GM12878 (cell line): ENCODE measurements around the gene SETD2. TPM values are rescaled to one million over a fixed set of nuclear protein-coding genes. Genes with fewer than 3 reads are reported as not detected.

Experiments
- CHD2 ChIP-seq: IDR thresholded peaks from 2 replicates; pipeline ENCODE4 v1.6.1; 2011; ENCODE audit warnings: low read depth, low read length, improper control_type of control experiment, borderline replicate concordance
- CREB1 ChIP-seq: IDR thresholded peaks from 2 replicates; pipeline ENCODE4 v1.6.1; 2012; ENCODE audit warnings: low read depth, mild to moderate bottlenecking, inconsistent platforms
- DPF2 ChIP-seq: fragments of 450-650 bp; IDR thresholded peaks from 2 replicates; pipeline ENCODE4 v1.6.1; 2017; ENCODE audit warnings: mild to moderate bottlenecking
- NR2C1 ChIP-seq: fragments of 450-650 bp; IDR thresholded peaks from 2 replicates; pipeline ENCODE4 v1.6.1; 2017; ENCODE audit warnings: antibody characterized with exemption, mild to moderate bottlenecking, moderate library complexity
- POU2F2 ChIP-seq: IDR thresholded peaks from 3 replicates; pipeline ENCODE4 v1.6.1; 2011; ENCODE audit warnings: low read depth, mild to moderate bottlenecking, low read length, borderline replicate concordance
- RAD21 ChIP-seq: IDR thresholded peaks from 2 replicates; pipeline ENCODE4 v1.6.1; 2011; ENCODE audit warnings: mild to moderate bottlenecking, low read depth, low read length, moderate library complexity; ENCODE audit not compliant: insufficient read depth
- RELA ChIP-seq: fragments of 450-650 bp; IDR thresholded peaks from 2 replicates; pipeline ENCODE4 v1.8.0; 2014; ENCODE audit warnings: borderline replicate concordance; ENCODE audit not compliant: partially characterized antibody
- SMARCA5 ChIP-seq: fragments of 450-650 bp; IDR thresholded peaks from 2 replicates; pipeline ENCODE4 v1.6.1; 2017; ENCODE audit warnings: mild to moderate bottlenecking
- TAF1 ChIP-seq: IDR thresholded peaks from 2 replicates; pipeline ENCODE4 v1.6.1; 2011; ENCODE audit warnings: mild to moderate bottlenecking, low read depth, low read length, borderline replicate concordance
- TBL1XR1 ChIP-seq: IDR thresholded peaks from 2 replicates; pipeline ENCODE4 v1.6.1; 2012; ENCODE audit warnings: low read depth, low read length, improper control_type of control experiment
- WRNIP1 ChIP-seq: IDR thresholded peaks from 2 replicates; pipeline ENCODE4 v1.6.1; 2011; ENCODE audit warnings: low read depth, low read length, improper control_type of control experiment, borderline replicate concordance
- YY1 ChIP-seq: IDR thresholded peaks from 2 replicates; pipeline ENCODE4 v1.6.1; 2011; ENCODE audit warnings: low read depth, mild to moderate bottlenecking, low read length
- polyA plus RNA-seq, 11 experiments: library from polyadenylated mRNA; depleted of rRNA in 4 of 11; unstranded in 6 of 11; stranded (reverse) in 5 of 11; fragments of >200 nt; fragmentation: Nextera tagmentation in 4 of 11; fragmentation: Illumina TruSeq in 1 of 11; extraction: Ambion mirVana in 4 of 11; extraction: Trizol in 1 of 11; gene quantifications; 1 replicate in 1 of 11; 2 replicates in 10 of 11; pipeline versions ENCODE4 v1.2.1 to v1.2.3, GENCODE V29; 2011 to 2016; ENCODE audit warnings: inconsistent platforms in 2 of 11, missing spikeins in 2 of 11, low read depth in 1 of 11
- total RNA-seq, 4 experiments: library from RNA; depleted of rRNA in 3 of 4; stranded (reverse); fragments of >200 nt in 3 of 4; fragmentation: Illumina TruSeq in 1 of 4; extraction: Trizol in 1 of 4; gene quantifications; 2 replicates each; pipeline versions ENCODE4 v1.2.1 to v1.2.3, GENCODE V29; 2013 to 2021
- TF ChIP-seq, protein P1 (sequence below): fragments of 450-650 bp; IDR thresholded peaks from 2 replicates; pipeline ENCODE4 v1.6.1; 2018; ENCODE audit warnings: borderline replicate concordance, mild to moderate bottlenecking; ENCODE audit not compliant: partially characterized antibody
- TF ChIP-seq, protein P2 (sequence below), 3 experiments: IDR thresholded peaks in 2 of 3; conservative IDR thresholded peaks in 1 of 3; 2 replicates each; pipeline ENCODE4 v1.5.1; 2011; ENCODE audit warnings: low read depth in 3 of 3, low read length in 3 of 3, mild to moderate bottlenecking in 3 of 3, control low read depth in 2 of 3, moderate library complexity in 2 of 3, inconsistent platforms in 1 of 3, mixed read lengths in 1 of 3; ENCODE audit not compliant: control insufficient read depth in 2 of 3, insufficient read depth in 1 of 3; ENCODE audit errors: extremely low read depth in 1 of 3
- TF ChIP-seq, protein P3 (sequence below): fragments of 450-650 bp; IDR thresholded peaks from 2 replicates; pipeline ENCODE4 v1.6.1; 2017; ENCODE audit warnings: mild to moderate bottlenecking, moderate library complexity
- TF ChIP-seq, protein P4 (sequence below): fragments of 150-350 bp; IDR thresholded peaks from 2 replicates; pipeline ENCODE4 v1.6.1; 2014; ENCODE audit warnings: mild to moderate bottlenecking, low read depth, low read length

The SETD2 gene
- total and polyA plus RNA-seq, 10 of the 15 experiments (the other 5 are each of a cell fraction or from before 2014, with no cell fraction given) = 8.4 to 44.9 (median 24.5) TPM

DNA sequence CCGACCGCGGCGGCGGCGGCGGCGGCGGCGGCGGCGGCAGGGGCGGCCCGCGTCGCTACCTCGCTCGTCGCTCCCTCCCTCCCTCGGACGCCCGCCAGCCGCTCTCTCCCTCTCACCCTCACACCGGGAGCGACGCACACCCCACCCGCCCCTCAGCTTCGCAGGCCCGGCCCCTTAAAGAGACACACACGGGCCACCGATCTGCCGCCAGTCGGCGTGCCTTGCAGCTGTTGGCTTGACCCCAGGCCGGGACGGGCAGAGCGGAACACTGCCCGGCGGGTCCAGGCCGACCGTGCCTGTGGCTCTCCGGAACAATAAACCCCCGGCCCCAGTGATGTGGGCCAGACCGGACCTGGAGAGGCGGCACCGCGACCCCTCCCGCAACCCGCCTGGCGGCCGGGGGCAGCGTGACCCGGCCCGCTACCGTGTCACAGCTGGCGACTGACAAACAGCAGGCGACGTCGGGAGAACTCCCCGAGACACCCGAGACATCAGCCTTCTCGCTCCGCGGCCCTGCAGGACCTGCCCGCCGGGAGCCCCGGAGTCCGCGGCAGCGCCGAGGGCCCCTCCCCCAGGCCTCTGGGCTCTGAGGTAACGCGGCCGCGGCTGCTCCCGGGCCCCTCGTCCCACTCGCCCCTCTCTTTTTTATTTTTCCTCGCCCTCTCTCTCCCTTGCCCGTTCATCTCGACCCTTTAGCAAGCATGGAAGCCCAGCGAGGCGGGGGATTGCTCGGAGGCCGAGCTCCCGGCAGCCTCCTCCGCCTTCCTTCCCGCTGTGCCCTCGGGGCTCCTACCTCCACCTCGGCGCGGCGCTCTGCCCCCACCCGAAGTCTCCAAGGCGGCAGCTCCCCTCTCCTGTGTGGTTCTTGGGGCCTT is at the start of gene SETD2 (continued):
- TF ChIP-seq, protein P1, sequence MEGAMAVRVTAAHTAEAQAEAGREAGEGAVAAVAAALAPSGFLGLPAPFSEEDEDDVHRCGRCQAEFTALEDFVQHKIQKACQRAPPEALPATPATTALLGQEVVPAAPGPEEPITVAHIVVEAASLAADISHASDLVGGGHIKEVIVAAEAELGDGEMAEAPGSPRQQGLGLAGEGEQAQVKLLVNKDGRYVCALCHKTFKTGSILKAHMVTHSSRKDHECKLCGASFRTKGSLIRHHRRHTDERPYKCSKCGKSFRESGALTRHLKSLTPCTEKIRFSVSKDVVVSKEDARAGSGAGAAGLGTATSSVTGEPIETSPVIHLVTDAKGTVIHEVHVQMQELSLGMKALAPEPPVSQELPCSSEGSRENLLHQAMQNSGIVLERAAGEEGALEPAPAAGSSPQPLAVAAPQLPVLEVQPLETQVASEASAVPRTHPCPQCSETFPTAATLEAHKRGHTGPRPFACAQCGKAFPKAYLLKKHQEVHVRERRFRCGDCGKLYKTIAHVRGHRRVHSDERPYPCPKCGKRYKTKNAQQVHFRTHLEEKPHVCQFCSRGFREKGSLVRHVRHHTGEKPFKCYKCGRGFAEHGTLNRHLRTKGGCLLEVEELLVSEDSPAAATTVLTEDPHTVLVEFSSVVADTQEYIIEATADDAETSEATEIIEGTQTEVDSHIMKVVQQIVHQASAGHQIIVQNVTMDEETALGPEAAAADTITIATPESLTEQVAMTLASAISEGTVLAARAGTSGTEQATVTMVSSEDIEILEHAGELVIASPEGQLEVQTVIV = no peak
- TF ChIP-seq TAF1 = peak; percentile 38; the same call in 1 of the 2 replicates
- TF ChIP-seq, protein P2, sequence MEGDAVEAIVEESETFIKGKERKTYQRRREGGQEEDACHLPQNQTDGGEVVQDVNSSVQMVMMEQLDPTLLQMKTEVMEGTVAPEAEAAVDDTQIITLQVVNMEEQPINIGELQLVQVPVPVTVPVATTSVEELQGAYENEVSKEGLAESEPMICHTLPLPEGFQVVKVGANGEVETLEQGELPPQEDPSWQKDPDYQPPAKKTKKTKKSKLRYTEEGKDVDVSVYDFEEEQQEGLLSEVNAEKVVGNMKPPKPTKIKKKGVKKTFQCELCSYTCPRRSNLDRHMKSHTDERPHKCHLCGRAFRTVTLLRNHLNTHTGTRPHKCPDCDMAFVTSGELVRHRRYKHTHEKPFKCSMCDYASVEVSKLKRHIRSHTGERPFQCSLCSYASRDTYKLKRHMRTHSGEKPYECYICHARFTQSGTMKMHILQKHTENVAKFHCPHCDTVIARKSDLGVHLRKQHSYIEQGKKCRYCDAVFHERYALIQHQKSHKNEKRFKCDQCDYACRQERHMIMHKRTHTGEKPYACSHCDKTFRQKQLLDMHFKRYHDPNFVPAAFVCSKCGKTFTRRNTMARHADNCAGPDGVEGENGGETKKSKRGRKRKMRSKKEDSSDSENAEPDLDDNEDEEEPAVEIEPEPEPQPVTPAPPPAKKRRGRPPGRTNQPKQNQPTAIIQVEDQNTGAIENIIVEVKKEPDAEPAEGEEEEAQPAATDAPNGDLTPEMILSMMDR (IDR thresholded peaks at IDR 0.05 in 2 of 3, conservative IDR thresholded peaks at IDR 0.05 in 1 of 3; ENCODE audit: control insufficient read depth in 2 of 3, extremely low read depth in 1 of 3, insufficient read depth in 1 of 3, low read depth in 3 of 3, low read length in 3 of 3) = peak; percentile 54 to 75 (median 59); a peak in 4 of 6 replicates
- peak; percentile 70; the same call in 1 of the 2 replicates for TF ChIP-seq SMARCA5
- TF ChIP-seq TBL1XR1 = 0 out of 2 replicates have a peak, but pooled peaks have one; percentile 51
- TF ChIP-seq RELA = peak; percentile 46
- peak; percentile 42; the same call in 1 of the 2 replicates for TF ChIP-seq CHD2
- TF ChIP-seq, protein P3, sequence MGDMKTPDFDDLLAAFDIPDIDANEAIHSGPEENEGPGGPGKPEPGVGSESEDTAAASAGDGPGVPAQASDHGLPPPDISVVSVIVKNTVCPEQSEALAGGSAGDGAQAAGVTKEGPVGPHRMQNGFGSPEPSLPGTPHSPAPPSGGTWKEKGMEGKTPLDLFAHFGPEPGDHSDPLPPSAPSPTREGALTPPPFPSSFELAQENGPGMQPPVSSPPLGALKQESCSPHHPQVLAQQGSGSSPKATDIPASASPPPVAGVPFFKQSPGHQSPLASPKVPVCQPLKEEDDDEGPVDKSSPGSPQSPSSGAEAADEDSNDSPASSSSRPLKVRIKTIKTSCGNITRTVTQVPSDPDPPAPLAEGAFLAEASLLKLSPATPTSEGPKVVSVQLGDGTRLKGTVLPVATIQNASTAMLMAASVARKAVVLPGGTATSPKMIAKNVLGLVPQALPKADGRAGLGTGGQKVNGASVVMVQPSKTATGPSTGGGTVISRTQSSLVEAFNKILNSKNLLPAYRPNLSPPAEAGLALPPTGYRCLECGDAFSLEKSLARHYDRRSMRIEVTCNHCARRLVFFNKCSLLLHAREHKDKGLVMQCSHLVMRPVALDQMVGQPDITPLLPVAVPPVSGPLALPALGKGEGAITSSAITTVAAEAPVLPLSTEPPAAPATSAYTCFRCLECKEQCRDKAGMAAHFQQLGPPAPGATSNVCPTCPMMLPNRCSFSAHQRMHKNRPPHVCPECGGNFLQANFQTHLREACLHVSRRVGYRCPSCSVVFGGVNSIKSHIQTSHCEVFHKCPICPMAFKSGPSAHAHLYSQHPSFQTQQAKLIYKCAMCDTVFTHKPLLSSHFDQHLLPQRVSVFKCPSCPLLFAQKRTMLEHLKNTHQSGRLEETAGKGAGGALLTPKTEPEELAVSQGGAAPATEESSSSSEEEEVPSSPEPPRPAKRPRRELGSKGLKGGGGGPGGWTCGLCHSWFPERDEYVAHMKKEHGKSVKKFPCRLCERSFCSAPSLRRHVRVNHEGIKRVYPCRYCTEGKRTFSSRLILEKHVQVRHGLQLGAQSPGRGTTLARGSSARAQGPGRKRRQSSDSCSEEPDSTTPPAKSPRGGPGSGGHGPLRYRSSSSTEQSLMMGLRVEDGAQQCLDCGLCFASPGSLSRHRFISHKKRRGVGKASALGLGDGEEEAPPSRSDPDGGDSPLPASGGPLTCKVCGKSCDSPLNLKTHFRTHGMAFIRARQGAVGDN = no peak
- peak; percentile 82 for TF ChIP-seq RAD21
- TF ChIP-seq CREB1 = peak; percentile 59
- TF ChIP-seq POU2F2 = no peak
- TF ChIP-seq, protein P4, sequence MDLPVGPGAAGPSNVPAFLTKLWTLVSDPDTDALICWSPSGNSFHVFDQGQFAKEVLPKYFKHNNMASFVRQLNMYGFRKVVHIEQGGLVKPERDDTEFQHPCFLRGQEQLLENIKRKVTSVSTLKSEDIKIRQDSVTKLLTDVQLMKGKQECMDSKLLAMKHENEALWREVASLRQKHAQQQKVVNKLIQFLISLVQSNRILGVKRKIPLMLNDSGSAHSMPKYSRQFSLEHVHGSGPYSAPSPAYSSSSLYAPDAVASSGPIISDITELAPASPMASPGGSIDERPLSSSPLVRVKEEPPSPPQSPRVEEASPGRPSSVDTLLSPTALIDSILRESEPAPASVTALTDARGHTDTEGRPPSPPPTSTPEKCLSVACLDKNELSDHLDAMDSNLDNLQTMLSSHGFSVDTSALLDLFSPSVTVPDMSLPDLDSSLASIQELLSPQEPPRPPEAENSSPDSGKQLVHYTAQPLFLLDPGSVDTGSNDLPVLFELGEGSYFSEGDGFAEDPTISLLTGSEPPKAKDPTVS = no peak
- TF ChIP-seq WRNIP1 = no peak
- TF ChIP-seq NR2C1 = peak; percentile 51
- peak; percentile 25; the same call in 1 of the 2 replicates for TF ChIP-seq DPF2
- TF ChIP-seq YY1 = peak; percentile 47; the same call in 1 of the 2 replicates
